Activated naive CD8-positive, alpha-beta T cell treated with anti-CD3 and anti-CD28 coated beads, Interleukin-2, amount 10 ng/mL, durations not matched to agents 7 days and 5 days (primary cell): ENCODE measurements around the gene INTS13. TPM values are rescaled to one million over a fixed set of nuclear protein-coding genes. Genes with fewer than 3 reads are reported as not detected.

Experiments used
- total RNA-seq, 2 experiments: library from RNA; stranded (reverse); gene quantifications; one replicate each; pipeline ENCODE4 v1.2.3, GENCODE V29; 2021

Gene INTS13
- total RNA-seq, 2 experiments from 2014 or later = 42.4 to 44.6 TPM

Other genes with a start within 250 kb of the INTS13 start
- 10 to 100 TPM; 43.3 to 43.5 TPM for gene ITPR2, start 104.8 kb downstream of the INTS13 start, total RNA-seq
- gene FGFR1OP2, start 489 bp upstream of the INTS13 start, total RNA-seq = 100 to 1,000 TPM; 102 to 105 TPM
- gene TM7SF3, start 76.4 kb upstream of the INTS13 start, total RNA-seq = 10 to 100 TPM; 40.1 to 42.6 TPM
- gene MED21, start 84.6 kb upstream of the INTS13 start, total RNA-seq = 10 to 100 TPM; 45.3 to 52.1 TPM
- gene C12orf71, start 144.6 kb upstream of the INTS13 start, total RNA-seq = not detected